H1 (cell line): Measurements from ENCODE around the gene CTDP1. TPM values are rescaled to one million over a fixed set of nuclear protein-coding genes. Genes with fewer than 3 reads are reported as not detected.

Experiments
- CBX8 ChIP-seq: fragments of 300-800, 300-1000 bp; sonication (generic); IDR thresholded peaks from 2 replicates; pipeline ENCODE4 v1.7.1; 2016; ENCODE audit warnings: low read depth, low read length, borderline replicate concordance
- CHD2 ChIP-seq: IDR thresholded peaks from 2 replicates; pipeline ENCODE4 v1.6.1; 2012; ENCODE audit warnings: low read length, improper control_type of control experiment
- CHD7 ChIP-seq: fragments of 300-600 bp; sonication (generic); IDR thresholded peaks from 2 replicates; pipeline ENCODE4 v1.7.1; 2012; ENCODE audit warnings: low read length, moderate library complexity, mild to moderate bottlenecking, inconsistent platforms; ENCODE audit not compliant: insufficient replicate concordance
- HDAC2 ChIP-seq, 2 experiments: fragments of 300-600 bp in 1 of 2; sonication (generic) in 1 of 2; IDR thresholded peaks; 2 replicates each; pipeline ENCODE4 v1.6.1; 2011 to 2012; ENCODE audit warnings: low read depth in 2 of 2, low read length in 2 of 2, mild to moderate bottlenecking in 2 of 2, moderate library complexity in 2 of 2, borderline replicate concordance in 1 of 2, inconsistent platforms in 1 of 2
- HDAC6 ChIP-seq: IDR thresholded peaks from one replicate; pipeline ENCODE4 v1.7.1; 2012; ENCODE audit warnings: low read depth, mild to moderate bottlenecking, inconsistent platforms, low read length, moderate library complexity
- KDM5A ChIP-seq: fragments of 200-600 bp; IDR thresholded peaks from 2 replicates; pipeline ENCODE4 v1.7.1; 2012; ENCODE audit warnings: mild to moderate bottlenecking, low read length, inconsistent platforms, mixed read lengths
- MAX ChIP-seq: IDR thresholded peaks from 2 replicates; pipeline ENCODE4 v1.6.1; 2012; ENCODE audit warnings: inconsistent platforms
- RBBP5 ChIP-seq: IDR thresholded peaks from 2 replicates; pipeline ENCODE4 v1.7.1; 2012; ENCODE audit warnings: low read depth, mild to moderate bottlenecking, inconsistent platforms, low read length, moderate library complexity, borderline replicate concordance
- RFX5 ChIP-seq: IDR thresholded peaks from 2 replicates; pipeline ENCODE4 v1.6.1; 2011; ENCODE audit warnings: low read depth, low read length, improper control_type of control experiment, borderline replicate concordance
- SUZ12 ChIP-seq: fragments of 200-600 bp; sonication (generic); IDR thresholded peaks from 2 replicates; pipeline ENCODE4 v1.6.1; 2012; ENCODE audit warnings: mild to moderate bottlenecking, inconsistent platforms, low read length, moderate library complexity, mixed read lengths
- polyA plus RNA-seq, 7 experiments: library from polyadenylated mRNA; depleted of rRNA in 3 of 7; stranded (reverse) in 5 of 7; unstranded in 2 of 7; fragments of >200 nt in 5 of 7; fragments of 200-250 nt in 2 of 7; gene quantifications; 1 replicate in 5 of 7; 2 replicates in 1 of 7; 4 replicates in 1 of 7; pipeline versions ENCODE4 v1.2.1 to v1.2.3, GENCODE V29; 2011 to 2013; ENCODE audit warnings: missing spikeins in 2 of 7, mixed read lengths in 2 of 7
- total RNA-seq: library from RNA; stranded (reverse); fragmentation: NEBNext Ultra II Directional; extraction: Animal tissue kit (Norgen Biotek cat#: 25700); gene quantifications from 2 replicates; pipeline ENCODE4 v1.2.1, GENCODE V29; 2021
- TF ChIP-seq, protein P1 (sequence below): IDR thresholded peaks from 2 replicates; pipeline ENCODE4 v1.6.1; 2012; ENCODE audit warnings: inconsistent platforms

CTDP1 gene
- total and polyA plus RNA-seq, 2 of the 8 experiments (the other 6 are each of a cell fraction or from before 2014, with no cell fraction given): 16.6 to 37.0 TPM

DNA sequence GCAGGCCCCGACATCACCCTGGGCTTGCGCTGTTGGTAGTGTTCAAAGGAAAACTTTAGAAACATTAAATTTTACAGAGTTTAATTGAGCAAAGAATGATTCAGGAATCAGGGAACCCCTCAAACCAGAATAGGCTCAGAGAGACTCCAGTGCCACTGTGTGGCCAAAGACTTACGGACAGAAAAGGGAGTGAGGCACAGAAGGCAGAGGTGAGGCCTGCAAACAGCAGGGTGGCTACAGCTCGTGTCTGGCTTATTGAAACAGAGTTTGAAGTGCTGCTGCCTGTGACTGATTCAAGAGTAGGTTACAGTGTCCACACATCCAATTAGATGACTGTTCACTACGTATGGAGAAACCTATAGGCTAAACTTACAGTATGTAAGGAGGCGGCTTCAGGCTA, 2.4 kb upstream of the CTDP1 start (continued):
- no peak for TF ChIP-seq CHD7
- no peak for TF ChIP-seq SUZ12
- TF ChIP-seq MAX: no peak
- TF ChIP-seq KDM5A: no peak
- TF ChIP-seq, protein P1, sequence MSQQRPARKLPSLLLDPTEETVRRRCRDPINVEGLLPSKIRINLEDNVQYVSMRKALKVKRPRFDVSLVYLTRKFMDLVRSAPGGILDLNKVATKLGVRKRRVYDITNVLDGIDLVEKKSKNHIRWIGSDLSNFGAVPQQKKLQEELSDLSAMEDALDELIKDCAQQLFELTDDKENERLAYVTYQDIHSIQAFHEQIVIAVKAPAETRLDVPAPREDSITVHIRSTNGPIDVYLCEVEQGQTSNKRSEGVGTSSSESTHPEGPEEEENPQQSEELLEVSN: no peak
- TF ChIP-seq CHD2: no peak
- TF ChIP-seq RBBP5: no peak
- no peak for TF ChIP-seq HDAC6
- no peak for TF ChIP-seq RFX5
- TF ChIP-seq CBX8: no peak
- TF ChIP-seq HDAC2 (IDR thresholded peaks at IDR 0.05; ENCODE audit: borderline replicate concordance in 1 of 2, low read depth in 2 of 2, low read length in 2 of 2): no peak
